IMR-90 (cell line): Measurements from ENCODE around the gene MCHR2. TPM values are rescaled to one million over a fixed set of nuclear protein-coding genes. Genes with fewer than 3 reads are reported as not detected.
"Not testable (repeated sequence)": the region's sequence is repeated elsewhere in the genome, so short reads cannot be mapped to it uniquely, and the experiment has no call there.

Source experiments
- ATAC-seq: fragments of 200-7000 bp; cut with Tn5 transposase; 2 replicates; pipeline ENCODE4 v1.9.1; 2020; ENCODE audit warnings: low read depth, mild to moderate bottlenecking, moderate library complexity
- BruUV-seq: library from RNA; stranded (reverse); fragments of 400-500 nt; replicated peaks from 2 replicates; lab custom pipeline; 2021; lab: Mats Ljungman, UMichigan
- CTCF ChIA-PET: fragments of 300-600 bp; formaldehyde crosslinking; extraction: SDS; loops from one replicate; lab custom pipeline; 2021; ENCODE audit warnings: antibody characterized with exemption; lab: Yijun Ruan, JAX
- POLR2A ChIA-PET: fragments of 300-600 bp; sonication (Branson Sonifier 250); formaldehyde crosslinking; loops from one replicate; lab custom pipeline; 2022; ENCODE audit warnings: antibody characterized with exemption; ENCODE audit not compliant: unreplicated experiment; lab: Charles Lee
- DNase-seq: peaks from one replicate; pipeline ENCODE4 v3.0.0; 2013
- H2AFZ ChIP-seq: replicated peaks from 2 replicates; pipeline ENCODE3; 2013; ENCODE audit warnings: low read length, mild to moderate bottlenecking; ENCODE audit not compliant: poor library complexity
- H2AK5ac ChIP-seq: 2 replicates; pipeline ENCODE4 v1.6.1; 2013; ENCODE audit warnings: low read depth, low read length, inconsistent platforms
- H2AK9ac ChIP-seq: replicated peaks from 2 replicates; pipeline ENCODE3; 2013; ENCODE audit warnings: mild to moderate bottlenecking, low read depth, low read length, moderate library complexity; ENCODE audit not compliant: poor library complexity
- H2BK120ac ChIP-seq: 2 replicates; pipeline ENCODE4 v1.6.1; 2013; ENCODE audit warnings: low read depth, low read length, inconsistent platforms
- H2BK15ac ChIP-seq: 3 replicates; pipeline ENCODE4 v1.6.1; 2013; ENCODE audit warnings: low read depth, low read length, inconsistent platforms
- H2BK20ac ChIP-seq: 2 replicates; pipeline ENCODE4 v1.6.1; 2013; ENCODE audit warnings: low read depth, mild to moderate bottlenecking, inconsistent platforms, low read length, moderate library complexity
- H2BK5ac ChIP-seq: 2 replicates; pipeline ENCODE4 v1.6.1; 2013; ENCODE audit warnings: mild to moderate bottlenecking, low read depth, low read length, inconsistent platforms; ENCODE audit not compliant: poor library complexity, severe bottlenecking
- H3K14ac ChIP-seq: replicated peaks from 2 replicates; pipeline ENCODE4 v1.6.1; 2013; ENCODE audit warnings: low read depth, low read length, inconsistent platforms
- H3K18ac ChIP-seq: 2 replicates; pipeline ENCODE4 v1.6.1; 2013; ENCODE audit warnings: low read depth, low read length, control low read depth
- H3K23ac ChIP-seq: 2 replicates; pipeline ENCODE4 v1.6.1; 2013; ENCODE audit warnings: low read depth, low read length, inconsistent platforms
- H3K27ac ChIP-seq: 2 replicates; pipeline ENCODE4 v1.5.1; 2013; ENCODE audit warnings: mild to moderate bottlenecking, control low read depth, low read length; ENCODE audit not compliant: insufficient read depth
- H3K27me3 ChIP-seq: 2 replicates; pipeline ENCODE4 v1.6.1; 2013; ENCODE audit warnings: low read length; ENCODE audit not compliant: control insufficient read depth, insufficient read depth
- H3K36me3 ChIP-seq: 2 replicates; pipeline ENCODE4 v1.6.1; 2013; ENCODE audit warnings: low read length, mixed read lengths; ENCODE audit not compliant: control insufficient read depth, insufficient read depth
- H3K4ac ChIP-seq: 2 replicates; pipeline ENCODE4 v1.6.1; 2013; ENCODE audit warnings: low read depth, low read length, inconsistent platforms
- H3K4me1 ChIP-seq: 2 replicates; pipeline ENCODE4 v1.6.1; 2013; ENCODE audit warnings: low read length, mixed read lengths; ENCODE audit not compliant: control insufficient read depth, insufficient read depth
- H3K4me2 ChIP-seq: 2 replicates; pipeline ENCODE4 v1.6.1; 2013; ENCODE audit warnings: low read depth, mild to moderate bottlenecking, control low read depth, low read length, moderate library complexity
- H3K4me3 ChIP-seq: 2 replicates; pipeline ENCODE4 v1.5.1; 2013; ENCODE audit warnings: low read depth, mild to moderate bottlenecking, control low read depth, low read length, moderate library complexity; ENCODE audit not compliant: insufficient read depth
- H3K56ac ChIP-seq: 2 replicates; pipeline ENCODE4 v1.6.1; 2013; ENCODE audit warnings: low read length, inconsistent platforms; ENCODE audit not compliant: insufficient read depth; ENCODE audit errors: extremely low read depth
- H3K79me1 ChIP-seq, 2 experiments: 2 replicates each; pipeline ENCODE4 v1.6.1; 2013; ENCODE audit warnings: low read length in 2 of 2, inconsistent platforms in 1 of 2, low read depth in 1 of 2
- H3K9ac ChIP-seq: 2 replicates; pipeline ENCODE4 v1.6.1; 2013; ENCODE audit warnings: low read depth, low read length, control low read depth
- H3K9me1 ChIP-seq: 2 replicates; pipeline ENCODE4 v1.6.1; 2013; ENCODE audit warnings: low read length, inconsistent platforms; ENCODE audit not compliant: insufficient read depth
- H3K9me3 ChIP-seq: 2 replicates; pipeline ENCODE4 v1.6.1; 2013; ENCODE audit warnings: low read length; ENCODE audit not compliant: control insufficient read depth, insufficient read depth
- H4K20me1 ChIP-seq: 2 replicates; pipeline ENCODE4 v1.6.1; 2013; ENCODE audit warnings: low read length, inconsistent platforms; ENCODE audit not compliant: insufficient read depth
- H4K5ac ChIP-seq: 2 replicates; pipeline ENCODE4 v1.6.1; 2013; ENCODE audit warnings: mild to moderate bottlenecking, low read depth, low read length, control low read depth
- H4K8ac ChIP-seq, 2 experiments: 2 replicates each; pipeline ENCODE4 v1.6.1; 2013; ENCODE audit warnings: low read depth in 2 of 2, low read length in 2 of 2, control low read depth in 1 of 2, inconsistent platforms in 1 of 2
- H4K91ac ChIP-seq: 2 replicates; pipeline ENCODE4 v1.6.1; 2013; ENCODE audit warnings: low read depth, low read length, inconsistent platforms; ENCODE audit not compliant: insufficient read depth
- CHD1 ChIP-seq: IDR thresholded peaks from 2 replicates; pipeline ENCODE4 v1.6.1; 2012; ENCODE audit warnings: low read depth, low read length, improper control_type of control experiment
- WGBS, 2 experiments: methylation state at CpG; one replicate each; pipeline versions ENCODE4 v1.1.5 to v1.1.7; 2013; ENCODE audit warnings: missing lambda C conversion rate in 2 of 2; ENCODE audit not compliant: insufficient read length in 1 of 2; ENCODE audit errors: extremely low coverage in 2 of 2; 5-methylcytosine and 5-hydroxymethylcytosine counted together
- dilution Hi-C: fragments of 300-500 bp; cut with HindIII; formaldehyde crosslinking; loops from one replicate; pipeline ENCODE4 v1.14.3; 2018; ENCODE audit warnings: low sequenced_read_pairs; ENCODE audit not compliant: unreplicated experiment
- in situ Hi-C: fragments of 300-500 bp; cut with MboI; formaldehyde crosslinking; loops from 3 replicates; pipeline ENCODE4 v1.14.3; 2019; ENCODE audit warnings: low sequenced_read_pairs, inconsistent platforms, mixed read lengths
- intact Hi-C: fragments of 100-400 bp; cut with micrococcal nuclease; formaldehyde crosslinking; loops from 2 replicates; pipeline ENCODE4 v1.10.0; 2022
- polyA plus RNA-seq, 3 experiments: library from polyadenylated mRNA; depleted of rRNA; stranded (reverse); fragments of >200 nt; gene quantifications; 2 replicates each; pipeline ENCODE4 v1.2.3, GENCODE V29; 2012; ENCODE audit warnings: low replicate concordance in 1 of 3
- total RNA-seq: library from RNA; depleted of rRNA; stranded (reverse); fragments of >200 nt; gene quantifications from 2 replicates; pipeline ENCODE4 v1.2.3, GENCODE V29; 2012
- TF ChIP-seq, protein P1 (sequence below): fragments of 150-350 bp; IDR thresholded peaks from 2 replicates; pipeline ENCODE4 v1.6.1; 2017; ENCODE audit warnings: mild to moderate bottlenecking, antibody characterized with exemption, low read length, low read depth

MCHR2 gene
- total and polyA plus RNA-seq, 2 of the 4 experiments (the other 2 are of a cell fraction) = not detected

DNA sequence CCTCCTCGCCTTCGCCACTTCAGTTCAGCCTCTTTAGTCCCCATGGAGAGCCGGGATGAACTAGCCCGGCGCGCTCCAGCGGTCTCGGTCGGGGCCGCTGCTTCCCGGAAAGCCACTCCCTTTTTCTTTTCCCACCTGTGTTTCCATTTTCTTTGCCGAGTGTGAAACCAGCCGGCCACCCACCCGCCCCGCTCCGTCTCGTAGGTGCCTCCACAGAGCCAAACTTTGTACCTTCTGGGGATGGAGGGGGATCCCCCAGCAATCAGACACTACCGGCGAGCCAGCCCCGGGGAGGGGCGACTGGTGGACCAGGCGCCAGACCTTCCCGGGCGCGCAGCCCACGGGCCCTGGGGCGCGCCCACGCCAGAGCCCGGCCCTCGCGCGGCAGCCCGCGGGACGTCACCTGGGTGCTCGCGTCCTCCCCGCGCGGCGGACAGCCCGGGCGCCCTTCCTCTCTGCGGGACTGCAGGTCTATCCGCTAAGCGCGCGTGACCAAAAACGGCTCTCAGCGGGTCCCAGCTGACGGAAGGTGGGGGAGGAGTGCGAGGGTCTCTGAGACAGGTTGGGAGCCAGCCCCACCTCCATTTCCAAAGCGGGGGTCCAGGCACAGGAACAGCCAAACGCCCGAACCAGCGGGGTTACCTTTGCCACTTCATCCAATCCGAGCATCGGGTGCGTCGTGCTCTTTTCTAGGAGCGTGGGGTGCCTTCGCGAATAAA lies at the start of gene MCHR2 (continued):
- TF ChIP-seq, protein P1, sequence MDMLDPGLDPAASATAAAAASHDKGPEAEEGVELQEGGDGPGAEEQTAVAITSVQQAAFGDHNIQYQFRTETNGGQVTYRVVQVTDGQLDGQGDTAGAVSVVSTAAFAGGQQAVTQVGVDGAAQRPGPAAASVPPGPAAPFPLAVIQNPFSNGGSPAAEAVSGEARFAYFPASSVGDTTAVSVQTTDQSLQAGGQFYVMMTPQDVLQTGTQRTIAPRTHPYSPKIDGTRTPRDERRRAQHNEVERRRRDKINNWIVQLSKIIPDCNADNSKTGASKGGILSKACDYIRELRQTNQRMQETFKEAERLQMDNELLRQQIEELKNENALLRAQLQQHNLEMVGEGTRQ = no peak
- TF ChIP-seq CHD1 = no peak

DNA sequence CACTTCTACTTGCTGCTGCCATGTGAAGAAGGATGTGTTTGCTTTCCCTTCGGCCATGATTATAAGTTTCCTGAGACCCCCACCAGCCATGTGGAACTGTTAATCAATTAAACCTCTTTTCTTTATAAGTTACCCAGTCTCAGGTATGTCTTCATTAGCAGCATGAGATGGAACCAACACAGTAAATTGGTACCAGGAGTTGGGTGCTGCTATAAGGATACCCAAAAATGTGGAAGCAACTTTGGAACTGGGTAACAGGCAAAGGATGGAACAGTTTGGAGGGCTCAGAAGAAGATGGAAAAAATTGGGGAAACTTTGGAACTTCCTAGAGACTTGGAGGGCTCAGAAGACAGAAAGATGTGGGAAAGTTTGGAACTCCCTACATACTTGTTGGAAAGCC lies 44.5 kb upstream of the MCHR2 start:
- H4K8ac ChIP-seq, H2AFZ ChIP-seq, H4K5ac ChIP-seq, H3K23ac ChIP-seq, ATAC-seq, H3K9me1 ChIP-seq, H3K79me1 ChIP-seq, H3K9me3 ChIP-seq, BruUV-seq, H2BK120ac ChIP-seq, H2BK5ac ChIP-seq, H2BK20ac ChIP-seq, intact Hi-C loops, H2BK15ac ChIP-seq, H4K20me1 ChIP-seq, H4K91ac ChIP-seq, H2AK9ac ChIP-seq, H3K4ac ChIP-seq, DNase-seq, H3K56ac ChIP-seq, H2AK5ac ChIP-seq, CTCF ChIA-PET, dilution Hi-C loops, H3K36me3 ChIP-seq, H3K9ac ChIP-seq, H3K4me3 ChIP-seq, H3K27me3 ChIP-seq, H3K4me2 ChIP-seq, H3K27ac ChIP-seq, H3K14ac ChIP-seq, H3K4me1 ChIP-seq, in situ Hi-C loops, POLR2A ChIA-PET, H3K18ac ChIP-seq: not testable (repeated sequence)
- WGBS, 2 experiments = no CpG with 5 or more reads among the region's 1 CpG
